ENCODE data around the gene CHST11. TPM values are rescaled to one million over a fixed set of nuclear protein-coding genes. Genes with fewer than 3 reads are reported as not detected.

CHST11 gene
- total and polyA plus RNA-seq, 2 of the 4 experiments (the other 2 are of a cell fraction), result 1.4 to 2.7 TPM

DNA sequence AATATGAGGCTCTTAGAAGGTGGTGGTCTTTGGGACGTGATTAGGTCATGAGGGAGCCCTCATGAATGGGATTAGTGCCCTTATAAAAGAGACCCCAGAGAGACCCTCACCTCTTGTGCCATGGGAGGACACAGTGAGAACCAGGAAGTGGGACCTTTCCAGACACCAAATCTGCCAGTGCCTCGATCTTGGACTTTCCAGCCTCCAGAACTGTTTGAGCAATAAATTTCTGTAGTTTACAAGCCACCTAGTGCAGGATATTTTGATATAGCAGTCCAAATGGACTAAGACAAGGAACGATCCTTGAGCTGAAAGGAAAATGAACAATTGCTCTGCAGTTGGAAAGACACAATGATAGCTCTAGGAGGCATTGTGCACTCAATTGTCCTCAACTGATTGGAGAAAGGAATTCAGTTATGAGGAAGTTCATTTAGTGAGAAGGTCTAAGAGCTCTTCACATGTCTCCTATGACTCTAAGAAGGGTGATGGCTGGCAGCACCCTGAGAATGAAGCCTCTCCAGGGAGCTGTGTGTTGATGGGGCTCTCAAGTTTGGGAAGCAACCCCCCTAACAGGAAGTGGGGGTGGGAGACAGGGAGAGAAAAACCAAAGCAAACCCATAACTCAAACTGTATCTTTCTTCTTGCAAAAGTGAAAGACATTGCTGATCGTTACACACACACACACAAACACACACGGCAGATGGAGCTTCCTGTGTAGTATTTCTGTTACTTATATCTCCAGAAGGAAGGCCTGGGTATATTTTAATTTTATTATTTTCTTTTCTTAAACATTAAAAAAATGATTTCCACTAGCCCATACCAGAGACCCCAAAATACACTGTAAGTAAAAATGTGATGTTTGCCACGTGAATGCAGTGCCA lies 21.0 kb downstream of the CHST11 start:
- no peak overlapping the region for H2BK120ac ChIP-seq (ENCODE audit: low read depth, low read length)
- no peak overlapping the region for H3K56ac ChIP-seq (ENCODE audit: extremely low read depth, insufficient read depth, low read length)
- ATAC-seq (ENCODE audit: low read depth) (no peak), DNase-seq (no peak)
- intact Hi-C loops (cut with micrococcal nuclease) (no loop called here), dilution Hi-C loops (cut with HindIII; ENCODE audit: low sequenced_read_pairs, unreplicated experiment) (no loop called here), in situ Hi-C loops (cut with MboI; ENCODE audit: low sequenced_read_pairs) (no loop called here)
- 67% methylated on average over 1 of the region's 6 CpGs; no CpG with 5 or more reads in 1 of the 2 experiments for WGBS, 2 experiments (ENCODE audit: extremely low coverage in 2 of 2, insufficient read length in 1 of 2)
- no peaks in the 10 kb centered on the region for H3K36me3 ChIP-seq (ENCODE audit: control insufficient read depth, insufficient read depth, low read length)
- no peaks in the 10 kb centered on the region; the same call in 1 of the 2 replicates for H3K27me3 ChIP-seq (ENCODE audit: control insufficient read depth, insufficient read depth, low read length)
- no peak overlapping the region for H2AK5ac ChIP-seq (ENCODE audit: low read depth, low read length)
- no peak overlapping the region for H4K5ac ChIP-seq (ENCODE audit: low read depth, low read length)
- no peak overlapping the region for H3K4ac ChIP-seq (ENCODE audit: low read depth, low read length)
- H3K9me1 ChIP-seq (ENCODE audit: insufficient read depth, low read length), result peaks cover 5% of the 10 kb centered on the region; the same call in 1 of the 2 replicates
- no peak overlapping the region for H2AK9ac ChIP-seq (replicated peaks; ENCODE audit: low read depth, low read length, poor library complexity)
- no peak overlapping the region for H2BK5ac ChIP-seq (ENCODE audit: low read depth, low read length, poor library complexity, severe bottlenecking)
- peaks cover 8% of the 10 kb centered on the region for H3K9me3 ChIP-seq (ENCODE audit: control insufficient read depth, insufficient read depth, low read length)
- no peaks in the 10 kb centered on the region for H4K20me1 ChIP-seq (ENCODE audit: insufficient read depth, low read length)
- no peak overlapping the region for H3K14ac ChIP-seq (replicated peaks; ENCODE audit: low read depth, low read length)
- no peak overlapping the region for H3K23ac ChIP-seq (ENCODE audit: low read depth, low read length)
- no peak overlapping the region for H2BK15ac ChIP-seq (ENCODE audit: low read depth, low read length)
- CTCF ChIA-PET, result no interaction called here
- H3K4me2 ChIP-seq (ENCODE audit: low read depth, low read length), result no peak overlapping the region
- no peak overlapping the region for H2BK20ac ChIP-seq (ENCODE audit: low read depth, low read length)
- H3K4me1 ChIP-seq (ENCODE audit: control insufficient read depth, insufficient read depth, low read length), result 0 out of 2 replicates have a peak, but pooled peaks cover 2% of the 10 kb centered on the region
- H3K4me3 ChIP-seq (ENCODE audit: insufficient read depth, low read depth, low read length), result no peak overlapping the region
- no peak overlapping the region for H4K91ac ChIP-seq (ENCODE audit: insufficient read depth, low read depth, low read length)
- no peaks in the 10 kb centered on the region for H3K79me1 ChIP-seq (ENCODE audit: low read depth in 1 of 2, low read length in 2 of 2)
- no TSS peak for BruUV-seq (replicated peaks)
- POLR2A ChIA-PET (ENCODE audit: unreplicated experiment), result no interaction called here
- no peak overlapping the region for H3K27ac ChIP-seq (ENCODE audit: insufficient read depth, low read length)
- H4K8ac ChIP-seq (ENCODE audit: low read depth in 2 of 2, low read length in 2 of 2), result no peak overlapping the region
- no peak overlapping the region for H3K9ac ChIP-seq (ENCODE audit: low read depth, low read length)
- H2AFZ ChIP-seq (replicated peaks; ENCODE audit: low read length, poor library complexity), result no peak overlapping the region
- H3K18ac ChIP-seq (ENCODE audit: low read depth, low read length), result no peak overlapping the region
- no peak for TF ChIP-seq NFE2L2 (IDR thresholded peaks at IDR 0.05; ENCODE audit: low read depth, low read length)
- TF ChIP-seq MAFK (IDR thresholded peaks at IDR 0.05; ENCODE audit: low read depth, low read length), result no peak
- TF ChIP-seq RCOR1 (IDR thresholded peaks at IDR 0.05; ENCODE audit: insufficient replicate concordance, low read length), result no peak
- no peak for TF ChIP-seq CEBPB (IDR thresholded peaks at IDR 0.05; ENCODE audit: low read depth, low read length)
- TF ChIP-seq, protein P1, sequence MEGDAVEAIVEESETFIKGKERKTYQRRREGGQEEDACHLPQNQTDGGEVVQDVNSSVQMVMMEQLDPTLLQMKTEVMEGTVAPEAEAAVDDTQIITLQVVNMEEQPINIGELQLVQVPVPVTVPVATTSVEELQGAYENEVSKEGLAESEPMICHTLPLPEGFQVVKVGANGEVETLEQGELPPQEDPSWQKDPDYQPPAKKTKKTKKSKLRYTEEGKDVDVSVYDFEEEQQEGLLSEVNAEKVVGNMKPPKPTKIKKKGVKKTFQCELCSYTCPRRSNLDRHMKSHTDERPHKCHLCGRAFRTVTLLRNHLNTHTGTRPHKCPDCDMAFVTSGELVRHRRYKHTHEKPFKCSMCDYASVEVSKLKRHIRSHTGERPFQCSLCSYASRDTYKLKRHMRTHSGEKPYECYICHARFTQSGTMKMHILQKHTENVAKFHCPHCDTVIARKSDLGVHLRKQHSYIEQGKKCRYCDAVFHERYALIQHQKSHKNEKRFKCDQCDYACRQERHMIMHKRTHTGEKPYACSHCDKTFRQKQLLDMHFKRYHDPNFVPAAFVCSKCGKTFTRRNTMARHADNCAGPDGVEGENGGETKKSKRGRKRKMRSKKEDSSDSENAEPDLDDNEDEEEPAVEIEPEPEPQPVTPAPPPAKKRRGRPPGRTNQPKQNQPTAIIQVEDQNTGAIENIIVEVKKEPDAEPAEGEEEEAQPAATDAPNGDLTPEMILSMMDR (conservative IDR thresholded peaks at IDR 0.05; ENCODE audit: low read depth, low read length), result no peak
- TF ChIP-seq, protein P2, sequence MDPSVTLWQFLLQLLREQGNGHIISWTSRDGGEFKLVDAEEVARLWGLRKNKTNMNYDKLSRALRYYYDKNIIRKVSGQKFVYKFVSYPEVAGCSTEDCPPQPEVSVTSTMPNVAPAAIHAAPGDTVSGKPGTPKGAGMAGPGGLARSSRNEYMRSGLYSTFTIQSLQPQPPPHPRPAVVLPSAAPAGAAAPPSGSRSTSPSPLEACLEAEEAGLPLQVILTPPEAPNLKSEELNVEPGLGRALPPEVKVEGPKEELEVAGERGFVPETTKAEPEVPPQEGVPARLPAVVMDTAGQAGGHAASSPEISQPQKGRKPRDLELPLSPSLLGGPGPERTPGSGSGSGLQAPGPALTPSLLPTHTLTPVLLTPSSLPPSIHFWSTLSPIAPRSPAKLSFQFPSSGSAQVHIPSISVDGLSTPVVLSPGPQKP (IDR thresholded peaks at IDR 0.05; ENCODE audit: borderline replicate concordance, low read depth, low read length), result no peak
- TF ChIP-seq FOS (IDR thresholded peaks at IDR 0.05; ENCODE audit: low read depth, low read length), result no peak
- TF ChIP-seq BHLHE40 (IDR thresholded peaks at IDR 0.05; ENCODE audit: low read depth, low read length), result no peak
- TF ChIP-seq RFX5 (IDR thresholded peaks at IDR 0.05; ENCODE audit: low read depth, low read length), result no peak
- no peak for TF ChIP-seq POLR2A (IDR thresholded peaks at IDR 0.05; ENCODE audit: low read depth, low read length)
- TF ChIP-seq RAD21 (IDR thresholded peaks at IDR 0.05; ENCODE audit: low read length), result no peak
- no peak for TF ChIP-seq MXI1 (IDR thresholded peaks at IDR 0.05; ENCODE audit: borderline replicate concordance, low read depth, low read length)
- no peak for TF ChIP-seq MAZ (IDR thresholded peaks at IDR 0.05; ENCODE audit: borderline replicate concordance, low read depth, low read length)
- no peak for TF ChIP-seq CHD1 (IDR thresholded peaks at IDR 0.05; ENCODE audit: low read depth, low read length)
- TF ChIP-seq, protein P3, sequence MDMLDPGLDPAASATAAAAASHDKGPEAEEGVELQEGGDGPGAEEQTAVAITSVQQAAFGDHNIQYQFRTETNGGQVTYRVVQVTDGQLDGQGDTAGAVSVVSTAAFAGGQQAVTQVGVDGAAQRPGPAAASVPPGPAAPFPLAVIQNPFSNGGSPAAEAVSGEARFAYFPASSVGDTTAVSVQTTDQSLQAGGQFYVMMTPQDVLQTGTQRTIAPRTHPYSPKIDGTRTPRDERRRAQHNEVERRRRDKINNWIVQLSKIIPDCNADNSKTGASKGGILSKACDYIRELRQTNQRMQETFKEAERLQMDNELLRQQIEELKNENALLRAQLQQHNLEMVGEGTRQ (IDR thresholded peaks at IDR 0.05; ENCODE audit: low read depth, low read length), result no peak
